NB4 (cell line): ENCODE data around the gene CXCR4.
"Not testable (repeated sequence)": the region's sequence is repeated elsewhere in the genome, so short reads cannot be mapped to it uniquely, and the experiment has no call there.

Experiments used
- DNase-seq: peaks from one replicate; pipeline ENCODE4 v3.0.0; 2010; ENCODE audit warnings: low read depth
- H3K4me3 ChIP-seq: one replicate; pipeline ENCODE4 v1.5.1; 2011; ENCODE audit warnings: mild to moderate bottlenecking, low read depth, low read length, moderate library complexity
- MYC ChIP-seq: IDR thresholded peaks from 2 replicates; pipeline ENCODE4 v1.6.1; 2011; ENCODE audit warnings: low read depth, low read length
- POLR2A ChIP-seq: IDR thresholded peaks from 2 replicates; pipeline ENCODE4 v1.6.1; 2011; ENCODE audit warnings: mild to moderate bottlenecking; ENCODE audit not compliant: insufficient read length; ENCODE audit errors: extremely low read depth
- TF ChIP-seq, protein P1 (sequence below): IDR thresholded peaks from one replicate; pipeline ENCODE4 v1.5.1; 2012; ENCODE audit warnings: low read depth, low read length
- TF ChIP-seq, protein P2 (sequence below): IDR thresholded peaks from 2 replicates; pipeline ENCODE4 v1.6.1; 2011; ENCODE audit warnings: low read depth, low read length

CXCR4 gene

DNA sequence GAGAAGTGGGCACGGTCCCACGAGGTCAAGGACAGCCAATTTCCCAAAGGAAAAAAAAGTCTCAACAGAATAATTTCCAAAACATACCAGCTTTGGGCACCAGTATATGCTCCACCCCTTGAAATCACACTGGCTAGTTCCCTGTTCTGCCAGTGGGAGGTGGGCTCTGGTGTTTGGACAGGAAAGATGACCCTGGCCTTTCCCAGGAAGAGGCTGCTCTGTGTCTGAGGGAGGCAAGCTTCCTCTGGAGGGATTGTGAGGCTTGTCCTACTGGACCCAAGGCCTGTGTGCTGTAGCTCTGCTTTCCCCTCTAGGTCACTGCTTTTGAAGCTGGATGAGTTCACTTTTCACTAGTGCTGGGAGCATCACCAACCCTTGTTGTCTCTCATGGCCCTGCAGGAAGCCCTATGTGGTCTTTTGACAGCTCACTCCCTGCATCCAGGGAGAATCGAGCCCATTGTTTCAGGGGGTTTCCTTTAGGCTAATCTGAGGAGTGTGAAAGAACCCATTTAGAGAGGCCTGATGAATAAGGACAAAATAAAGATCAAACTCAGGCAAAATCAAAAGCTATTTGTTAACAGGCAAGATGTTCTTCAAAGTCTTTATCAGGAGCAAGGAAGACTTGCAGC, 36.3 kb downstream of the CXCR4 start:
- TF ChIP-seq MYC (no peak), POLR2A (no peak)
- TF ChIP-seq, protein P1, sequence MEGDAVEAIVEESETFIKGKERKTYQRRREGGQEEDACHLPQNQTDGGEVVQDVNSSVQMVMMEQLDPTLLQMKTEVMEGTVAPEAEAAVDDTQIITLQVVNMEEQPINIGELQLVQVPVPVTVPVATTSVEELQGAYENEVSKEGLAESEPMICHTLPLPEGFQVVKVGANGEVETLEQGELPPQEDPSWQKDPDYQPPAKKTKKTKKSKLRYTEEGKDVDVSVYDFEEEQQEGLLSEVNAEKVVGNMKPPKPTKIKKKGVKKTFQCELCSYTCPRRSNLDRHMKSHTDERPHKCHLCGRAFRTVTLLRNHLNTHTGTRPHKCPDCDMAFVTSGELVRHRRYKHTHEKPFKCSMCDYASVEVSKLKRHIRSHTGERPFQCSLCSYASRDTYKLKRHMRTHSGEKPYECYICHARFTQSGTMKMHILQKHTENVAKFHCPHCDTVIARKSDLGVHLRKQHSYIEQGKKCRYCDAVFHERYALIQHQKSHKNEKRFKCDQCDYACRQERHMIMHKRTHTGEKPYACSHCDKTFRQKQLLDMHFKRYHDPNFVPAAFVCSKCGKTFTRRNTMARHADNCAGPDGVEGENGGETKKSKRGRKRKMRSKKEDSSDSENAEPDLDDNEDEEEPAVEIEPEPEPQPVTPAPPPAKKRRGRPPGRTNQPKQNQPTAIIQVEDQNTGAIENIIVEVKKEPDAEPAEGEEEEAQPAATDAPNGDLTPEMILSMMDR: no peak
- TF ChIP-seq, protein P2, sequence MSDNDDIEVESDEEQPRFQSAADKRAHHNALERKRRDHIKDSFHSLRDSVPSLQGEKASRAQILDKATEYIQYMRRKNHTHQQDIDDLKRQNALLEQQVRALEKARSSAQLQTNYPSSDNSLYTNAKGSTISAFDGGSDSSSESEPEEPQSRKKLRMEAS: no peak
- H3K4me3 ChIP-seq: no peak overlapping the region
- no peak for DNase-seq

DNA sequence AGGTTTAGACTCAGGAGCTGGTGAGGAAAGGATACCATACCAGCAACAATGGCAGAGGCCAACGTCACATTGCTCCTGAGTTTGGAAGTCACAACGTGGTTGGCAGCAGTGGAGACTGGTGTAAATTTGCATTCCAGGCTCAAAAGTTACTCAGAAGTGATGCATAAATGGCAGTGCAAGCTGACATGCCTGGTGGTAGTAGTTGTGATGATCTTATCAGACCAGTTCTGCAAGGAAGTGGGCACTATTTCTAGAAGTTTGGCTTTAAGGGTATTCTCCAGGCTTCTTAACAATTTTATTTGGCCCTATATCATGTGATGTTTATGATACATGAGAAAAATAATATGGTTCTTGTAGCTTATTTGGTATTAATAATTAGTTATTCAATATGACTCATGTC, 37.8 kb downstream of the CXCR4 start:
- no peak for DNase-seq
- no peak overlapping the region for H3K4me3 ChIP-seq
- no peak for TF ChIP-seq POLR2A
- TF ChIP-seq, protein P2: no peak
- no peak for TF ChIP-seq MYC
- TF ChIP-seq, protein P1: no peak

DNA sequence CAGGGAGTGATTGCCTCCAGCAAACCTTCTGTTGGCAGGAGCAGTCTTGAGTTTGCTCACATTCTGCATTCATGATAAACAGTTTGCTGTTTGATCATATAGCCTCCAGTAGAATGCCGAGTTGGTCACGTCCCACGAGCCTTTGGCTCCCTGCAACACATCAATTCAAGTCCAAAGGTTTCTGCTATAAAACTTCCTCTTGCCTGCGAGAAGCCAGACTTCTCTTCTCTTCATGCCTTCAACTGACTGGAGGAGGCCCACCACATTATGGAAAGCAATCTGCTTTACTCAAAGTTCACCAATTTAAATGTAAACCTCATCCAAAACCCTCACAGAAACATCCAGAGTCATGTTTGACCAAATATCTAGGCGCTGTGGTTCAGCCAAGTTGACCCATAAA, 40.8 kb downstream of the CXCR4 start:
- DNase-seq: no peak
- H3K4me3 ChIP-seq: no peak overlapping the region
- TF ChIP-seq POLR2A: no peak
- TF ChIP-seq, protein P1: no peak
- TF ChIP-seq MYC: no peak
- TF ChIP-seq, protein P2: no peak

DNA sequence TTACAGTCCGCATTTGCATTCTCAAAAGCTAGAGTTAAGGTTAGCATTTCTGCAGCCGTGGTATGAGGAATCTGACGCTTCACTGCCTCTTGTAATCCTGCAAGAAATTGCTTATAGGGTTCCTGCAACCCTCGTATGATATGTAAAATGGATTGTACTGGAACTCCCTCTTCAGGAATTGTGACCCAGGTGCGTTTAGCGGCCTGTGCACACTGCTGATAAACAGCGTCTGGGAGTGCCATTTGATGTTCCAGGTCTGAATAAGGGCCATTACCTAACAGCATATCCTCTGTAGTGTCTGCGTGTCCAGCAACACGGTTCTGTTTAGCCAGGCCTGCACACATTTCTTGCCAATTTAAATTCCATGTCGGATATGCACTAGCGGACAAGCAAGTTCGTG, 42.5 kb downstream of the CXCR4 start:
- TF ChIP-seq POLR2A (no peak), MYC (no peak)
- TF ChIP-seq, protein P1: no peak
- TF ChIP-seq, protein P2: no peak
- no peak for DNase-seq
- no peak overlapping the region for H3K4me3 ChIP-seq

DNA sequence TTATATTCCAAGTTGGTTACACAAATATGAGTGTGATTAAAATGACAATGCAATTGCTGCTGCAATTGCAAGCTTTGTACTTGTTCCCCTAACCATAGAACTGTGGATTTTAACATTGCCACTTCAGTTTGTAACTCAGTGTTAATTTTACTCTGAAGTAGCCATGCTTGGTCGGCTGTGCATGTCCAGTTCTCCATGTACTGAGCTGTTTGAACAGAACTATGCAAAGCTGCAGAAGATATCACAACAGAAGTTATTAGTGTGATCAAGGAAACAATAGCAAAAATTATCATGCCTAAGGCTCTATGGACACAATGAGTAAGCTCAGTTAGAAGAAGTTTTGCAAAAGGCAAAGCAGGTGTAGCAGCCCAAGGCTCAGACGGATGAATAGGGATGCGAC, 45.3 kb downstream of the CXCR4 start:
- DNase-seq: no peak
- TF ChIP-seq MYC: no peak
- TF ChIP-seq, protein P1: no peak
- no peak for TF ChIP-seq POLR2A
- no peak overlapping the region for H3K4me3 ChIP-seq

DNA sequence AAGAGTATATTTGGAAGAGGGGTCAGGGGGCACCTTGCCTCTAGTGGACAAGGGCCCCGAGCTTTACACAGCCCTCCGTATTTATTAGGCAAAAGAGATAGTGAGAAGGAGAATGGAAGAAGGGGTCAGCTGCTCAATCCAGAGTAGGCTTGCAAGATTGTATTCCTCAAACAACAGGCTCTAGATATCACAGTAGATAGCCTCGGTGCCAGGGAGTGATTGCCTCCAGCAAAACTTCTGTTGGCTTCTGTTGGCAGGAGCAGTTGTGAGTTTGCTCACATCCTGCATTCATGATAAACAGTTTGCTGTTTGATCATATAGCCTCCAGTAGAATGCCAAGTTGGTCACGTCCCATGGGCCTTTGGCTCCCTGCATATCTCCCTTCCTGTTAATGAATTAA, 46.1 kb downstream of the CXCR4 start:
- H3K4me3 ChIP-seq, DNase-seq: not testable (repeated sequence)
